Cerebellar nuclear complex (tissue), 1 donor: ENCODE measurements around the gene CXorf65.

Experiments used
- DNase-seq, 2 experiments: peaks; one replicate each; lab custom pipeline; 2025; lab: John Stamatoyannopoulos, UW

The CXorf65 gene

GRCh38 chrX:71106427-71106826 is at the start of gene CXorf65:
Gene CXorf65, minus strand, starts transcription at chrX:71106740. Its CDS starts 184 bp downstream, at chrX:71106556.
- no peak for DNase-seq

GRCh38 chrX:71154641-71155040 is 48.1 kb upstream of the CXorf65 start:
- DNase-seq = no peak

- no peak for DNase-seq
These were observed 47.7 kb upstream of the CXorf65 start for GRCh38 chrX:71154196-71154595.

- no peak for DNase-seq
These were observed 44.8 kb upstream of the CXorf65 start for GRCh38 chrX:71151366-71151765.

- DNase-seq = no peak
These were observed 41.7 kb upstream of the CXorf65 start for GRCh38 chrX:71148278-71148663.

- DNase-seq = no peak
These were observed 41.1 kb upstream of the CXorf65 start for GRCh38 chrX:71147496-71148277.

GRCh38 chrX:71144651-71145050 is 38.1 kb upstream of the CXorf65 start, which contains the start of gene NLGN3:
Gene NLGN3, plus strand, starts transcription at chrX:71144841. Its CDS starts 2,909 bp downstream, at chrX:71147750.
- DNase-seq = peak in 1 of 2 experiments; percentile 9

GRCh38 chrX:71143508-71143907 is 37.0 kb upstream of the CXorf65 start:
- DNase-seq = no peak

- no peak for DNase-seq
These were observed 33.9 kb upstream of the CXorf65 start for GRCh38 chrX:71140440-71140839.

GRCh38 chrX:71131510-71131909 is 25.0 kb upstream of the CXorf65 start:
- no peak for DNase-seq

- no peak for DNase-seq
These were observed 22.6 kb upstream of the CXorf65 start for GRCh38 chrX:71128915-71129765.

GRCh38 chrX:71128166-71128833 is 21.8 kb upstream of the CXorf65 start:
- no peak for DNase-seq

- no peak for DNase-seq
These were observed 12.5 kb upstream of the CXorf65 start for GRCh38 chrX:71118985-71119535.

- DNase-seq = peak; percentile 13 to 68
These were observed 11.8 kb upstream of the CXorf65 start, which contains the start of gene MED12 for GRCh38 chrX:71118032-71118984. Gene MED12, plus strand, starts transcription at chrX:71118596. Its CDS starts 159 bp downstream, at chrX:71118755.

GRCh38 chrX:71117358-71117757 is 10.8 kb upstream of the CXorf65 start:
- DNase-seq = no peak

GRCh38 chrX:71111921-71112431 is 5.4 kb upstream of the CXorf65 start:
- DNase-seq = no peak

- no peak for DNase-seq
These were observed 4.8 kb upstream of the CXorf65 start, which contains the start of gene IL2RG for GRCh38 chrX:71111141-71111843. Gene IL2RG, minus strand, starts transcription at chrX:71111577. Its CDS starts 38 bp downstream, at chrX:71111539.

- DNase-seq = no peak
These were observed 2.5 kb upstream of the CXorf65 start for GRCh38 chrX:71109051-71109450.

- DNase-seq = no peak
These were observed 1.3 kb upstream of the CXorf65 start for GRCh38 chrX:71107762-71108360.
